Astrocyte (in vitro differentiated cells and primary cell): ENCODE measurements around the gene MIPOL1.

Source experiments
- CTCF ChIP-seq: IDR thresholded peaks from 2 replicates; pipeline ENCODE4 v1.5.1; 2011; ENCODE audit warnings: low read depth, mild to moderate bottlenecking, inconsistent platforms, low read length, moderate library complexity; ENCODE audit not compliant: insufficient read depth
- EZH2 ChIP-seq: IDR thresholded peaks from 2 replicates; pipeline ENCODE4 v1.6.1; 2012; ENCODE audit warnings: mild to moderate bottlenecking, low read length, inconsistent platforms; ENCODE audit not compliant: insufficient read depth

GRCh38 chr14:37202812-37203211 is 5.1 kb downstream of the MIPOL1 start:
- TF ChIP-seq CTCF (no peak), EZH2 (no peak)
